HG03565 (cell line): ENCODE data around the gene WDR33.

Source experiments
- ATAC-seq: cut with Tn5 transposase; IDR thresholded peaks from one replicate; pipeline ENCODE4 v1.9.1; 2021; ENCODE audit warnings: mild to moderate bottlenecking, moderate library complexity; ENCODE audit not compliant: unreplicated experiment

The WDR33 gene

DNA sequence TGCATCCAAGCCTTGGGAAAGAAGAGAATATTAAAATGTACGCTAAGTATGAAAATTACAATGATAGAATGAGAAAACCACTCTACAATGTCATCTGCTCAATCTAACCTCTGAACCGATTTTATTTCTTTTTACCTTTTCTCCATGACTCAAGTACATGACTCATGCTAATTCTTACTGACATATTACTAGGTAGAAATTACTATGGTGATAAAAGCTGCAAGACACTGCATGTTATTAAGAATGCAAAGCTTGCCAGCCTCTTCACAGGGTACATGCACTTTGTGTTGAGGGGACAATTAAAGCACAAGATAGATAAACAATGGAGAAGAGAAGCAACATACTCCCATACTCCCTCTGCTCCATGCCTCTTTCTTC, 89.0 kb downstream of the WDR33 start:
- no peak for ATAC-seq

DNA sequence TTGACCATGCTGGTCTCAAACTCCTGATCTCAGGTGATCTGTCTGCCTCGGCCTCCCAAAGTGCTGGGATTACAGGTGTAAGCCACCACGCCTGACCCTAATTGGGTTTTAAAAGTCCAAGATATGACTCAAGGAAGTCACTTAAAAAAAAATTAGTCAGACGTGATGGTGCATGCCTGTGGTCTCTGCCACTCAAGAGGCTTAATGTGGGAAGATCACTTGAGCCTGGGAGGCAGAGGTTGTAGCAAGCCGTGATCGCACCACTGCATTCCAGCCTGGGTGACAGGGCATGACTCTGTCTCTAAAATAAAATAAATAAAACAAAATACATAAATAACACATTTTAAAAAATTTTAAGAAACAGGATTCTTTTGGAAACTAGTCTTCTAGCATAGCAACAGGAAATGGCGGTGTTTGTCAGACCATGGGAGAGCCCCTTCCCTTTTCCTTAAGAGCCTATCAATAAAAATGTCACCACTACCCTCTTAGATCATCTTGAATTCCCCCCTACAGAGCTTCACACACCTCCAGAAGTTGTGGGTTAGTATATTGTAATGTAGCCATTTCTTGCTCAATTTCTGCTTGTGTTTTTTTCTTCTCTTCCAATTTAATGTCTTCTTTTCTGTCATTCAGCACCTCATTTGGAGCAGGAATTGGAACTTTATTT, 89.5 kb downstream of the WDR33 start:
- ATAC-seq = no peak

DNA sequence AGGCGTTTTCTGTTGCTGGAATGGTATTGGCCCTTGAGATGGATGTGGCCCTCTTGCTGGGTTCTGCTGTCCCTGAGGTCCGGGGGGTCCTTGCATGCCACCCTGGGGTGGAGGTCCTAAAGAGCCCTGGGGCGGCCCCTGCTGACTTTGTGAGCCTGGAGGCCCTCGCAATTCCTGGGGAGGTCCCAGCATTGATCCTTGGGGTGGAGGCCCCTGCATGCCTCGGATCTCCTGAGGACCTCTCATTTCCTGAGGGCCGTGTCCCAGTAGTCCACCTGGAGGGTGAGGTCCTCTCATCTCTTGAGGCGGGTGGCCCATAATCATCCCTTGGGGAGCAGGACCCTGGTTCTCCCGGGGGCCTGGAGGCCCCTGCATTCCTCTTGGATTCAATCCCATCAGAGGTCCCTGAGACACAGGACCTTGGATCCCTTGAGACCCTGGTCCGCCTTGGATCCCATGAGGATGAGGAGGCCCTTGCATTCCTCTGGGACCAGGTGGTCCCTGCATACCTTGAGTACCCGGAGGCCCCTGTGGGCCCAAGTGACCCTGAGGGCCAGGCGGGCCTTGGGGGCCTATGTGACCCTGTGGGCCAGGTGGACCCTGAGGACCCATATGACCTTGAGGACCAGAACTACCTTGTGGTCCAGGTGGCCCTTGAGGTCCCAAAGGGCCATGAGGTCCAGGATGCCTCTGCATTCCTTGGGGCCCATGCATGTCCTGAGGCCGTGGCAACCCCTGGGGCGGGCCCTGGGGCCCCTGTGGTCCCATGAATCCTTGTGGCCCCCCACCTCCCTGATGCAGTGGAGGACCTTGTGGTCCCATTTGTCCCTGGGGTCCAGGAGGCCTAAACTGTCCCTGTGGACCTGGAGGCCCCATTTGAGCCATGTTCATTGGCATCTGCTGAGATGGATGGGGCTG, 91.4 kb downstream of the WDR33 start:
- no peak for ATAC-seq

DNA sequence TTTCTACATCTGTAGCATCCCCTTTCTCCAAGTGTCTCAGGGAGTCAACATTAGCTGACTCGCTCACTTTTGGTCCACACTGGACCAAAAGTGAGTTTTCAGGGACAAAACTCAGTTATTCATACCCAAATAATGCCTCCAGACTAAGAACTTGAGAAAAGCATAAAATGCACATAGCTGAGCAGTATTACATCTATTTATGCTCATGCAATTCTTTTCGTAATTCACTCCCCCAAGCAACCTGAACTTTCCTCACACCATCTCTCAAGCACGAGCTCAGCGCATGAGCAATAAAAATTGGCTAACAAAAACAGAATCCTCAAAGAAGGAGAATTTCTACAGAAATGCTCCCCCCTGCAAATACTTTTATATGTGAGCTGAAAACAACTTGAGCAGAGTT, 92.7 kb downstream of the WDR33 start:
- ATAC-seq = no peak

DNA sequence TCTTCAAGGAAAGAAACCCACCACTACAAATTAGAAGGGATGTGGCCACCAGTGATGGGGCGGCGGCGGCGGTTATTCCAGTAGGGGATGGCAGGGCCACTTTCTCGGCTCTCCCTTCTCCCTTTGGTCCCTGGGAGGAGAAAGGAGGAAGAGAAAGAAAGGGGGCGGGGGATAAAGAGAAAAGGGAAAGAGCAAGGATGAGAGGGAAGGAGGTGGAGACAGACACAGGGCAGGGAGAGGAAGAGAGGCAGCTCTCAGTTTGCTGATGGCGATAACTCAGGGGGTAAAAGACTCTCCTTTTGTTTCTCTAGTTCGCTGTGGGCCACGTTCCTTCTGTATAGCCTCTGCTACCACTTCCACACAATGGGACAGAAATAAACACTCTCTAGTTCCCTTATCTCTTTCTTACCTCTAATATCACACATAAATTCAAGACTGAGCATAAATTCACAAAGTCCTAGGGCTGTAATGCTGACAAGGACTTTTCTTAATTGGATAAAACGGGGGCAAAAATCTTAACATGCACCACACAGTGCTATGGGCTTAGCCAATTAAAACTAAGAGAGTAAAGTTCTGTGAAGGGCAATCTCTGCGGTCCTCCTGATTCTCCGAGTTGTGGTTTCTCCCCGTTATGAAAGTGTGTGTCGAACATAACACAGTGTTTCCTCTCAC, 95.1 kb downstream of the WDR33 start:
- ATAC-seq = no peak

DNA sequence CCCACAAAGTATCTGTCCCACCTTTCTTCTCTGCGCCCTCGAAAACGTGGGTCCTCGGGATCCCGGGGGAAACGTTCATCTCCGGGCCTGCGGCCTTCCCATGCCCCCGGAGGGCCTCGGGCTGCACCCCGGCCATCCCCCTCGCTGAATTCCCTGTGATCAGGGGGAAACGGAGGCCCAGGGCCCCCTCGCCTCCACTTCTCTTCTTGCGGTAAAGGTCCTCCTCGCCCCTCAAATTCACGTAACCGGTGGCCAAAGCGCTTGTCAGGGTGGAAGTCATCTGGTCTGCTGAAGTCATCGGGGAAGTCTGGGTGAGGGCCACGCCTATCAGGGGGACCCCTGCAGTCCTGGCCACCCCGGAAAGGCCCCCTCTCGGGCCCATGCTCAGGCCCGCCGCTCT, 97.4 kb downstream of the WDR33 start:
- no peak for ATAC-seq

DNA sequence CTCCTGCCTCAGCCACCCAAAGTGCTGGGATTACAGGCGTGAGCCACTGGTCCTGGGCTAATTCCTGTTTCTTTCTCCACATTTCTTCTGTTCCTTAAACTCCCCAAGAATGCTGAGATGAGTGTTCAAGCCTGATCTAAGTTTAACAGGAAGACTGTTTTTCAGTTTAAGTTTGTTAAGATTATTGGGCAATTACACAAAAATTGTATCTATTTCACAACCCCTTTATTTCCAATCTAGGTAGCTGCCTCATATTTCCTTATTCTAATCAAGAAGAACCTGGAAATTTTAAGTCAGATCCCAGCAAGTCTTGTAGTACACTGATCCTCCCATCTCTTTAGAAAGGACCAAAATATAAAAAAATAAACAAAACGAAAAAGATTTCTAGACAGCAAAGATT, 98.0 kb downstream of the WDR33 start:
- ATAC-seq = no peak

DNA sequence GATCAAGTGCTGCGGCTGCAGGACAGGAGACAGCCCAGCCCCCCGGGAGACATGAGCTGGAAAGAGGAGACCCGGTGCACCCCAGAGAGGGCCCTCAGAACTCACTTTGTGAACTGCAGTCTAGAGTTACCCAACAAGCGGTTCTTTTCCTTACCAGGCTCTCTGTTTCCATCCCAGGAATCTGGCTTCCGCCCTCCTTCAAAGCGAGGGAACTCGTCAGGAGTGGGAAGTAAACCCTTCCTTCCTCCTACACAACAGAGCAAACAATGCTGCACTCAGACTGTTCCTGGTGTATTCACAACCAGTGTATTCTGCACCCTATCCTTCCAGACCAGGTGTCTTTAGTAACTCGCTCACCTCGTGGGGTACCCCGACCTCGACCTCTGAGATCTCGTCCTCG, 101.6 kb downstream of the WDR33 start:
- no peak for ATAC-seq

DNA sequence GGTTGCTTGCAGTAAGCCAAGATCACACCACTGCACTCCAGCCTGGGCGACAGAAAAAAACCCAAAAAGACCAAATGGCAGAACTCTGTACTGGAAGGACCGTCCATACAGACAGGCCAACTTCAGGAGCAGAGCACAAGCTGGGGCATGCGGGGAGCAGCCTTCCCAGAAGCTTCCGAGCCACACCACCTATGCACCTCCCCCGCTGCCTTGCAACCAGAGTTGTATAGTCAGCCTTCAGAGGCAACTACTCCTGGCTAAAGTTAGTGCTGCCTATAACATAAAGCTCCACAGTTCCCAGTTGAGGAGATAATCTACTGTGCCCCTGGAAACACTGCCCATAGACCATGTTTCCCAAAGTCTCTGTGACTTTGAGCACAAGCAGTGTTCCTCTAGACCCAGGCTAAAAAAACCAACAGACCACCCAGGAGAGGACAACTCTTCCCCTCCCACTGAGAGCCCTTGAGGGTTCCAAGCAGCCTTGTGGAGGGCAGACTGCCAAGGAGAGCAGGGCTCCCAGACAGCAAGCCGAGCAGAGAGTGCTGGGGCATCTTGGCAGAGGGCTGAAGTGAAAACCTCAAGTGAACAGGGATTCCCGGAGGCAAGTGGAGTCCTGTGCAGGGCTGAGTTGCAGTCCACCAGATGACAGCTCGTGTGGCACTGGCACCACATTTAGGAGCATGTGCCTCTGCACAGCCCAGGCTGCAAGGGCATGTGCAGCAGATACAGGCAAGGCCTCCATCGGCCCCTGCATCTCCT, 102.9 kb downstream of the WDR33 start:
- ATAC-seq = no peak

DNA sequence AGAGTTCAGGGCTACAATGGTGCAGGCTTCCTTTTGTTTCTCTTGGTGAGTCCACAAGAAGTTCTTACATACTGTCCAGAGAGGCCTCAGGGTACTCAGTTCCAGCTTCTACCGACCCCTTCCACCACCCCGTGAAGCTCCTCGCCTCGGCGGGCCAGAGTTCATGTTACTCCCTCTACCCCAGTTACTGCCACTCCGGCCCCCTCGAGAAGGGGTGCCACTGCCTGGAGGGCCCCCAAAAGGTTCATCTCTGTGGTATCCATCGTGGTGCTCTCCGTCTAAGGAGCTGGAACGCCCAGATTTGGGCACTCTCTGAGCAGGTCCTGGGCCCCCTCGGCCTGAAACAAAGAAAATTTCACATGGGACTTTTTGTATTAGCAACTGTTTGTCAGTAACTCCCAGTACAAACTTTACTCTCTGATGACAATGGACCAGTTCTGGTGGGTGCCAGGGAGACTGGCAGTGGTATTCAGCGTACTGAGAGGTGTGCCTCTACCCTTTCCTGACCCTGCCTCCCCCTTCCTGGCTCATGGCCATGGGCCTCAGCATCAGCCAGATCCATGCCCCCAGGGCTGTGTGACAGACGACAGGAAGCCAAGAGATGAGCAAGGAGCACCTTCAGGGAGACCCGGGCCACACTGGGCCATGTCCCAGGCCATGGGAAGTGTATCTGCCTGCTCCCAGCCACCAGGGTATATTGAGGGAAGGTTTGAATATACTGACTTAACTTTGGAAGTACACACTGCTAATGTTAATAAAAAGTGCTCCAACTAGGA, 104.6 kb downstream of the WDR33 start:
- no peak for ATAC-seq

DNA sequence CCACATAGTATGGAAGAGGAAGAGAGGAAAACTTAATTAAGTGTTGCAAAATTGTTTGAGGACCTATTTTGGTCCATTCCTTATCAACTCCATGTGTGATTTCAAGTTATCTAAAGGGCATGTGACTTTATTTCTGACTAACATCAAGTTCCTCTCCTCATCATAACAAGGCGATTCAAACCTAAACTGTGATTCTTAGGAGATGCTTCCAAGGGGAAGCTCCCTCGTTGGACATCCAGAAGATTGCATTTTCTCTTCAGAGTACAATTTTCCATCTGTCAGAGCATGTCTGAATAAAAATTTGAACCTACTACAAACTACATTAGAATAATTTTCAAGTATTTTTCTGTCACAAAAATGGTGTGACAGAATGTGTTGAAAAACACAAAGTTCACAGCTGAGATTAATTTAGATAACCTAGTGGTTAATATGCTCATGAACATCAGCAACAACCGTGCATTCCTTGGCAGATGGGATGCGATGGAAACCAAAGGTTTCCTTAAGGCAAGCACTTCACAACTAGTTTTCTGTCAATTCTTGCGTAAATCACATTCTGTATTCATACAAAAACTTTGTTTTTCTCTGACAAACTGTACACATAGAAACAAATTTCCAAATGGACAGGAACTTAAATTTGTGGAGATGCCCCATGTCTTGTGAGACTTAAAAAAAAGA, 105.4 kb downstream of the WDR33 start:
- no peak for ATAC-seq

DNA sequence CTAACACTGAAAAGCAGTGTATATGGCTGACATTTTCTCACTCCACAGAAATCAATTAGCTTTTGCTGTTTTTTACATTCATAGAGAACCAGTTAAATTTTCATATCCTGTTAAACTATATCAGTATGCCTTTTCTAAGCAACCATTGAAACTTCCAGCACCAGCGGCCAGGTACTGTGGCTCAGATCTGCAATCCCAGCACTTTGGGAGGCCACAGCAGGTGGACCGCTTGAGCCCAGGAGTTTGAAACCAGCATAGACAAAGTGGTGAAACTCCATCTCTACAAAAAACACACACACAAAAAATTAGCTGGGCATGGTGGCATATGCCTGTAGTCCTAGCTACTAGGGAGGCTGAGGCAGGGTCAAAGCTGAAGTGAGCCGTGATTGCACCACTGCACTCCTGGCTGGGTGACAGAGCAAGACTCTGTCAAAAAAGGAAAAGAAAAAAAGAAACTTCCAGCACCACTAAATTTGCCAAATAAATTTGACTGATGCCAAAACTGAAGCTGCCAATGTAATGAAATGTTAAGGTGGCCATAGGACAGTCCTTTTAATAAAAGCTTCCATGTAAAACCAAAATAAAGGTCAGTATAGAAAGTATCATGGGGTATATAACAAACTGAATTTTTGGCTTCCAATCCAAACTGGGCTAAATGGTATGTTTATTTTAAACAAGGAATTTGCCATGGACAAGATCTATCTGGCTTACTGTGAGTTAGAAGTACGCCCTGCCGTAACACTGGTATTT, 106.2 kb downstream of the WDR33 start:
- ATAC-seq = no peak

DNA sequence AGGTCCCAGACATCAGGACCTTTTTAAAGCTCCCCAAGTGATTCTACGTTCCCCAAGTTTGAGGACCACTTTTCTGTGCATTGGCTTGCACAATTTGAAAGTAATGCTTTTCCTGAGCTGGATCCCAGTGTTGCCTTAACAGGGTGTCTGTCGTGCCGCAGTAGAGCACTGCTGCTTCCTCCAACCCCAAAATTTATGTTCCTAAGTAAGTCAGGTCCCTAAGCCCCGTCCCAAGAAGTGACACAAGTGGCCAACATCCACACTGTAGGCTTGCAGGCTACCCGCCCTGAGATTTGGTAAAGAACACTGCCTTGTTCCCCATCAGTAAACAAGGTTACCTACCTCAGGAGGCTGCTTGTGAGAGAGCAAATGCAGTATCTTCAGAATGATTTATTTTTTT, 107.7 kb downstream of the WDR33 start:
- no peak for ATAC-seq

DNA sequence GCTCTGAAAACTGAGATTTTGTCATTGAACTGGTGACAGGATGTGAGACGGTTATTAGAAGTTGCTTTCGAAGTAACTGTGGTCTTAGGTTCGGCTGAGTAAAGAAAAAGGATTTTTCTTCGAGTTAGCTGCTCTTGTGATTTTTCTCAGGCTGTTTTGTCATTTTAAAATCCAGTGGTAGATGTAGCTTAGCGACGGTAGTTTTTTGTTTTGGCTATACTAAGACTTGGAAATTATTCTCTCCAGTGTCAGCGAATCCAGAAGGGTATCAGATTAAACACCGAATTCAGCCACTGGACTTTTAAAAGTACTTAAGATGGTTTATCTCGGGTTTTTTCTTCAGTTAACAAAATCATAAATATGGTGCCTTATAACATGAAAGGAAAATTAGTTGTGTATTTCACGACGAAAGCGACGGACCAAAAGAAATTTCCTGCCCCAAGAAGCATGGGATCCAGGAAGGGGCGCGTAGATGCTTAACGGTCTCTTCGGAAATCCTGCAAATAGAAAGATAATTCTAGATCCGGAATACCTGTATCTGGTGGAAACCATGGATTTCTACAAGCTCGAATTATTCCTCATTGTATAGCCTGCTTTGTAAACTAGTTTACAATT, 108.5 kb downstream of the WDR33 start:
- no peak for ATAC-seq

DNA sequence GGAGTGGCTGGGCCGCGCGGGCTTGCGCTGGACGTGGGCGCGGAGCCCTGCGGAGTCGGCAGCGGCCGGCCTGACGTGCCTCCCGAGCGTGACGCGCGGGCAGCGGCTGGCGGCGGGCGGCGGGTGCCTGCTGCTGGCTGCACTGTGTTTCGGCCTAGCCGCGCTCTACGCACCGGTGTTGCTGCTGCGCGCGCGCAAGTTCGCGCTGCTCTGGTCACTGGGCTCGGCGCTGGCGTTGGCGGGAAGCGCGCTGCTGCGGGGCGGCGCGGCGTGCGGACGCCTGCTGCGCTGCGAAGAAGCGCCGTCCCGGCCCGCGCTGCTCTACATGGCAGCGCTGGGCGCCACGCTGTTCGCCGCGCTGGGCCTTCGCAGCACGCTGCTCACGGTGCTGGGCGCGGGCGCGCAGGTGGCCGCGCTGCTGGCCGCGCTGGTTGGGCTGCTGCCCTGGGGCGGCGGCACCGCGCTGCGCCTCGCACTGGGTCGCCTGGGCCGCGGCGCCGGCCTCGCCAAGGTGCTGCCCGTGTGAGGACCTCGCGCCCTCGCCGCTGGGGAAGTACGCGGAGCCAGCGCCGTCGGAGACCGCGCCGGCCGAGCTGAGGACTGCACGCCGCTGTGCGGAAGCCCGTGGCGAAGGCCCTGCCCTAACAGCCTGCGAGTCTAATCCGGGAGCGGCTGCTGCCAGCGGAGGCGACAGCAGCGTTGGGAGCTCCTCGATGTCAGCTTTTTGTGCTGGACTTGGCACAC, 109.1 kb downstream of the WDR33 start:
- peak; percentile 31 for ATAC-seq

DNA sequence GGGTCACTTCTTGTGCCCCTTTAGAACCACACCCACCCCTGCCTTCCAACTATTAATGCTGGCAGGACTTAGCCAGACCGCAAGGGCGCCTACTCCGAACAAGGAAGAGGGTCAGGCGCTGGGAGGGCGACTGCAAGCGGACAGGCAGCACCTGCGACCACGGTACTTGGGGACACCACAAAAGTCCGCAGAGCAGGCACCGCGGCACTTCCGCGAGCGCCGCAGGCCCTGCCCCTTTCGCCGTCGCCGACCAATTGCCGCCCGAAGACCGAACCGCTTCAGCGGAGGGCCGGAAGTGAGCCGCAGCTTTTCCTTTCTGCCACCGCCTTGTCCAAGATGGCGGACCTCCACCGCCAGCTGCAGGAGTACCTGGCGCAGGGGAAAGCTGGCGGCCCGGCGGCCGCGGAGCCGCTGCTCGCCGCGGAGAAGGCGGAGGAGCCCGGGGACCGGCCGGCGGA, 109.7 kb downstream of the WDR33 start, which contains the start of gene SFT2D3:
Gene SFT2D3, plus strand, starts transcription at position 305 of the 458 bp plus-strand sequence. Its CDS starts 32 bp downstream, at position 337.
- ATAC-seq = peak; percentile 50

DNA sequence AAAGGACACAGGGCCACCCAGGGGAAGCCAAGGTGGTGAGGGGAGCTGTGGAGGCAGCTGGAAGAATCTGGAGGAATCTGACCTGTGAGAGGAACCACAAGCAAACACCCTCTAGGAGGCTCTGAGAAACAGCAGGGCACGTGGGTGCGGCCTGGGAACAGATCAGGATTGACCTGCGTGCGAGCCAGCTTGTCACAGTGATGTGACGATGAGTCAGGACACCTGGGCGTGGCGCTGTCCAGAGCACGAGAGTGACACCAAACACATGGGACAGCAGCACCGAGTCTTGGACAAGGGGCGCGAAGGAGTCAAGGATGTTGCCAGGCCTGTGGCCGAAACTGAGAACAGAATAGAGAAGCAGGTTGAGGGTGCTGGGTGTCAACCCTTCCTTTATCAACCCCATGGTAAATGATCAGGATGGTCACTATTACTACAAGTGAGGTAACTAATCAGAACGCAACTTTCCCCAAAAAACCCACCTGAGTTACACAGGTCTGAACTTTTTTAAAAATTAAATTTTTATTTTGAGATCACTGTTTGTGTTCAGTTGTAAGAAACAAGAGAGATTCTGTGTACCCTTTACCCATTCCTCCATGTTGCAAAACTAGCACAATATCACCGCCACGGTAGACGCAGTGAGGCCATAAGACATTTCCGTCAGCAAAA, 110.3 kb downstream of the WDR33 start:
- ATAC-seq = peak; percentile 56
